Spinal cord (tissue), 10 donors: ENCODE measurements around the gene MED10. TPM values are rescaled to one million over a fixed set of nuclear protein-coding genes. Genes with fewer than 3 reads are reported as not detected.
"Not testable (repeated sequence)": the region's sequence is repeated elsewhere in the genome, so short reads cannot be mapped to it uniquely, and the experiment has no call there.

ENCODE experiments used
- DNase-seq, 6 donors: peaks; one replicate each; pipeline versions ENCODE4 v3.0.0 to v3.0.0-alpha.2; 2013 to 2015; ENCODE audit warnings: low spot score in 6 of 6, low read depth in 4 of 6
- H3K27ac ChIP-seq: one replicate; pipeline ENCODE4 v1.5.1; 2013; ENCODE audit warnings: low read depth, low read length, control low read depth
- H3K27me3 ChIP-seq: one replicate; pipeline ENCODE4 v1.6.1; 2013; ENCODE audit warnings: low read length; ENCODE audit not compliant: control insufficient read depth, insufficient read depth
- H3K36me3 ChIP-seq: one replicate; pipeline ENCODE4 v1.6.1; 2013; ENCODE audit warnings: low read length; ENCODE audit not compliant: control insufficient read depth, insufficient read depth
- H3K4me1 ChIP-seq: one replicate; pipeline ENCODE4 v1.6.1; 2013; ENCODE audit warnings: low read length; ENCODE audit not compliant: control insufficient read depth, insufficient read depth
- H3K4me3 ChIP-seq: one replicate; pipeline ENCODE4 v1.5.1; 2013; ENCODE audit warnings: low read depth, low read length, control low read depth
- H3K9me3 ChIP-seq: one replicate; pipeline ENCODE4 v1.6.1; 2013; ENCODE audit warnings: low read length; ENCODE audit not compliant: control insufficient read depth, insufficient read depth
- WGBS: methylation state at CpG from one replicate; pipeline ENCODE4 v1.1.5; 2013; ENCODE audit warnings: missing lambda C conversion rate; ENCODE audit not compliant: insufficient coverage; 5-methylcytosine and 5-hydroxymethylcytosine counted together
- polyA plus RNA-seq, 2 donors: library from polyadenylated mRNA; unstranded; fragments of 120-200 nt; gene quantifications; one replicate each; pipeline ENCODE4 v1.2.1, GENCODE V29; 2013; ENCODE audit not compliant: insufficient read length in 2 of 2
- total RNA-seq, 2 donors: library from RNA; depleted of rRNA in 1 of 2; stranded (reverse); fragments of 120-200 nt in 1 of 2; fragments of >200 nt in 1 of 2; gene quantifications; one replicate each; pipeline versions ENCODE4 v1.2.3 to v1.2.4, GENCODE V29; 2013 to 2014
- donor health status: healthy.

MED10 gene
- total and polyA plus RNA-seq, 4 donors, result 10.8 to 58.8 (median 36.0) TPM

DNA sequence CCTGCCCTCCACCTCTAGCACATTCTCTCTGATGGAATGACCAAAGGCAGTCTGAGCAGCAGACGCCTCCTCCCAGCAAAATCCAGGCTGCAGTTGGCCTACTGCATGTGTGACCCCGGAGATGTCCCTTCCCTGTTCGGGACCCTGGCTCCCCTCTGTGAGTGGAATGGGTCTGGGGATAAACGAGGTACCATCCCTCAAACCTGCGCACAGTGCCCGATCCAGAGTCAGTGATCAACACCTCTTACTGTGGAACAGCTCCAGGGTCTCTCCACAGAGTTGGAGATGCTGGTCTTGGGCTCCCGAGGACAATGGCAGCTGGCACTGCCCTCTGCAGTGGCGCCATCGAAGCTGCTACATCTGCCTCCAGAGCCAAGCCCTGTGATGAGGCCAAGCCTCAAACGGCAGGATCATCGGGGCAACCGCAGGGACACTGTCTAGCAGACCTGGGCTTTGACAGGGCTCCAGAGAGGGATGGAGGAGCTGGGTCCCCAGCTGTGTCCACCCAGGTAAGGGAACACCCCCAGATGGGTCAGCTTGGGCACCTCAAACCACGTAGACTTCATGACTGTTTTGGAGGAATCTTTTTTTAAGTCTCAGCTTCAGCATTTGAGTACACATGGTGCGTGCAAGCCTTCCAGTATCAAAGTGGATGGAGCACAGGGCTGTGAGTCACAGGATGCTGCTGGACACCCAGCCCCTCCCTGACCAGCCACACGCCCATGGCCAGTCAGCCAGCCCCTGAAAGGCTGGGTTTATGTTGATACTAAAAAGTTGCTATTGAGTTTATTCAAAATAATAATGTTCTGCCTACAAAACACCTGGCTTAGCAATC, 13.0 kb downstream of the MED10 start:
- H3K9me3 ChIP-seq, result no peaks in the 10 kb centered on the region
- H3K4me3 ChIP-seq, result no peak overlapping the region
- H3K27me3 ChIP-seq, result no peaks in the 10 kb centered on the region
- DNase-seq, result no peak
- H3K27ac ChIP-seq, result no peak overlapping the region
- 91% methylated on average over 13 of the region's 15 CpGs for WGBS
- peaks cover 33% of the 10 kb centered on the region for H3K36me3 ChIP-seq
- no peaks in the 10 kb centered on the region for H3K4me1 ChIP-seq

DNA sequence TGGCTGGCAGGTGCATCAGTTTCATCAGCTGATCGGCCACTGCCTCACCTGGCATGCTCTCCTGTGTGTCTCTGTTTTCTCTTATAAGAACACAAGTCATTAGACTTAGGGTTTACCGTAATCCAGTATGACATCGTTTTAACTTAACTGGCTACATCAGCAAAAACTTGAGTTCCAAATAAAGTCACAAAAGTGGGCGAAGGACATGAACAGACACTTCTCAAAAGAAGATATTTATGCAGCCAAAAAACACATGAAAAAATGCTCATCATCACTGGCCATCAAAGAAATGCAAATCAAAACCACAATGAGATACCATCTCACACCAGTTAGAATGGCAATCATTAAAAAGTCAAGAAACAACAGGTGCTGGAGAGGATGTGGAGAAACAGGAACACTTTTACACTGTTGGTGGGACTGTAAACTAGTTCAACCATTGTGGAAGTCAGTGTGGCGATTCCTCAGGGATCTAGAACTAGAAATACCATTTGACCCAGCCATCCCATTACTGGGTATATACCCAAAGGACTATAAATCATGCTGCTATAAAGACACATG, 14.8 kb downstream of the MED10 start:
- H3K36me3 ChIP-seq, result peaks cover 24% of the 10 kb centered on the region
- not testable (repeated sequence) for H3K4me3 ChIP-seq, H3K9me3 ChIP-seq, H3K4me1 ChIP-seq, H3K27me3 ChIP-seq, DNase-seq, H3K27ac ChIP-seq
- WGBS, result 93% methylated on average over 3 of the region's 5 CpGs

DNA sequence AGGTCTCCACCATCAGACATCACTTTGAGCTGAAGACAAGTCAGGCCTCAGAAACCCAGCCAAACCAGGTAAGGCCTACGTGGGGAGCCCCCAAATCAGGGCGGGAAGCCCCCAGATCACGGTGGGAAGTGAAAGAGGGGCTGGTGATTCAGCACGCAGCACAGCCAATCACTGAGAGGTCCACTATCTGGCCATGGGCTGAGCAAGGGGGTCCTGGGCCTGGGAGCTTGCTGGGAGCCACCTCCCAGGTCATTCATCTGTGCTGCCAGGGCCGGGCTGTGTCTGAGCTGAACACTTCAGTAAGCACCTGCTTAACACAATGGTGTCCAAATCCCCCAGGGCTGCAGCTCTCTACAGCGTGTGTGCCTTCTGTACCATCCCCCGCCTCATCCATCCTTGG, 15.5 kb downstream of the MED10 start:
- H3K27ac ChIP-seq, result no peak overlapping the region
- no peak overlapping the region for H3K4me3 ChIP-seq
- DNase-seq, result no peak
- WGBS, result 96% methylated on average over 5 of the region's 7 CpGs
- H3K36me3 ChIP-seq, result peaks cover 24% of the 10 kb centered on the region
- no peaks in the 10 kb centered on the region for H3K9me3 ChIP-seq
- peaks cover 5% of the 10 kb centered on the region for H3K4me1 ChIP-seq
- no peaks in the 10 kb centered on the region for H3K27me3 ChIP-seq

DNA sequence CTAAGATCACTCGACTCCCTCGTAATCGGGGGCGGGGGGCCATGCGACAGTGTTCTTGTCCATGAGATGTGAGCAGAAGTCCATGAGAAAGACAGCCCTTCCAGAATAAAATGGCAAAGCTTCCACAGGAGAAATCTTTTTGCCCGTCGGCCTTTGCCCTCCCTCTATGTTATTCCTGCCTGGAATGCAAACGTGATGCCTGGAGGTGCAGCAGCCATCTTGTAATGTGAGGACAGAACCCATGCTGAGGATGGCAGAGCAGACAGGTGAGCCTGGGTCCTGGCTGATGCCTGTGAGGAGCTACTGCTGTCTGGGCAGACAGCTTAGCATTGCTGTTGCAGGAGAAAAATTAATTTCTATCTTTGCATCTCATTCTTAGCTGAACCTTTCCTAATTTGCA, 17.2 kb downstream of the MED10 start:
- Histone ChIP-seq H3K4me3 (no peak overlapping the region), H3K36me3 (peaks cover 22% of the 10 kb centered on the region), H3K9me3 (no peaks in the 10 kb centered on the region), H3K27me3 (no peaks in the 10 kb centered on the region), H3K4me1 (peaks cover 5% of the 10 kb centered on the region), H3K27ac (no peak overlapping the region)
- DNase-seq, result no peak
- WGBS, result 81% methylated on average over 6 of the region's 8 CpGs

DNA sequence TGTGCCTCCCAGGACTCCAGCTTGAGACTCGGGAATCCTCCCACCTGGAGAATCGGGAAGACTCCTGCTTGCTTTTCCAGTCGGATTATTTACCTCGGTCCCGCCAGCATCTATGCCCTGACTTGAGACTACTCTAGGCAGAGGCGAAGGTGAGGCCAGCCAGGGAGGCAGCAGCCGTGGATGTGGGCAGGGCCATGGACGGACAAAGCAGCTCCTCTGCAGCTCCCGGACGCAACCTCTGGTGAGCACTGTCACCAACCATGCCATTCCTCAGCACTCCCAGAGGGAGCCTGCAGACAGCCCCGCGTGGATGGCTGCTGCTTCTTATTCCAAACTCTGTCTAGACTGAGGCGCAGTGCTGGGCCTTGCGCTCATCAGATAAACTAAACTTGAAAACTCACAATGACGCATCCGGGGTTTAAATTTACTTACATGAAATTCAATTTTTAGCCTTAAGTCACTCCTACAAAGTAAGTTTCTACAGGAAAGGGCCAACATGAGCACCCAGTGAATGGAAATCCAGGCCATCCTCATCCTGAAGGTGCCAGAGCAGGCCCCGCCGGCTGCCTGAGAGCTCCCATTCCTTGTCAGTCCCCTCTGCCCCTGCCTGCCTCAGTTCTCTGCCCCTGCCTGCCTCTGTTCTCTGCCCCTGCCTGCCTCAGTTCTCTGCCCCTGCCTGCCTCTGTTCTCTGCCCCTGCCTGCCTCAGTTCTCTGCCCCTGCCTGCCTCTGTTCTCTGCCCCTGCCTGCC, 17.8 kb downstream of the MED10 start:
- no peak for DNase-seq
- no peak overlapping the region for H3K27ac ChIP-seq
- no peak overlapping the region for H3K4me3 ChIP-seq
- WGBS, result 73% methylated on average over 18 of the region's 18 CpGs
- H3K4me1 ChIP-seq, result peaks cover 5% of the 10 kb centered on the region
- H3K36me3 ChIP-seq, result peaks cover 19% of the 10 kb centered on the region
- H3K9me3 ChIP-seq, result no peaks in the 10 kb centered on the region
- H3K27me3 ChIP-seq, result no peaks in the 10 kb centered on the region

DNA sequence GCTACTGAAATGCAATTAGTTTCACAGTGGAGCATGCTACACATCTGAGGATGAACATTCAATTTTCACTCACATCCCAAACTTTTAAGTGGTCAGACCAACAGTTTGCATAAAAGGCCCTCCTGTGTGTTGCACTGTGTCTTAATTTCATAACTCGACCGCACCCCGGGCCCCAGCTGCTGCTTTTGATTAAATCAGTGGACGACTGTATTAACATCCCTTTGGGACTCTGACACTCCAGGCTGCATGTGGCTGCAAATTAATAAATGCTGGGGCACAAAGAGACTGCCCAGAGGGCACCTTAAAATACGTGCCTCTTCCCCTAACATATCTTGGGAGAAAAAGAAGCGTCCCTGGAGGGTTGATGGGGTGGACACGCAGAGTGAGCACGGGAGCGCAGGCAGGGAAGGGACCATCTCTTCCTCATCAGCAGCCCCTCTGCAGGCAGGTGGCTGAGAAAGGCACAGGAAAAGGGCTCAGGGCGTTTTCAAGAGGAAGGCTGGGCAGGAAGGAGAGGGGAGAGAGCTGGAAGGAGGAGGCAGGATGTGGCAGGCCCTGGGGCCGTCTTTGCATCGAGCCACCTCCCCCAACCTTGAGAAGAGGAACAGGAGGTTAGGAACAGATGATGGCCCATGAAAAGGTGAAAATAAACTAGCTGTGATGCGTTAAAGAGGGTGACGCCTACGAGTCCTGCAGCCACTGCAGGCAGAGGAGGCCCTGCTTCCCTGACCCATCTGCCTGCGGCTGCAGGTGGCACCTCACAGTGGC, 18.6 kb downstream of the MED10 start:
- Histone ChIP-seq H3K4me3 (no peak overlapping the region), H3K9me3 (no peaks in the 10 kb centered on the region), H3K27ac (no peak overlapping the region), H3K4me1 (peaks cover 5% of the 10 kb centered on the region), H3K27me3 (no peaks in the 10 kb centered on the region), H3K36me3 (peaks cover 15% of the 10 kb centered on the region)
- DNase-seq, result peak in 1 of 6 donors; percentile 87
- WGBS, result 63% methylated on average over 11 of the region's 16 CpGs

DNA sequence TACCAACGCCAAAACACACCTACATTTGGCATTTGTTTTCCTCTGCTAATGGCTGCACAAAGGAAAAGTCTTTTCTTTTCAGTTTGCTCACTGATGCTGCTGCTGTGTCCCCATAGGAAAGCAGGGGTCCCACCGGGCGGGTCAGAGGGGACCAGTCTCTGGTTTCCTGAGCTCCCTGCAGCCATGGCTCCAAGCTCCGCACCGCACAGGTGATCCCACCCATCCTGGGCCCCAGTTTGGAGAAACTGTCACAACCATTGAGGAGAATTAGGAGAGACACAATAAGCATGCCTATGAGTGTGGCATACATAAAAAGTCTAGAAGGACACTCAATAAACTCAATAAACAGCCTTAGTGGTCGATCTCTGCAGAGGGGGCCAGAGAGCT, 19.9 kb downstream of the MED10 start:
- DNase-seq, result no peak
- Histone ChIP-seq H3K4me1 (peaks cover 11% of the 10 kb centered on the region), H3K36me3 (peaks cover 15% of the 10 kb centered on the region), H3K9me3 (no peaks in the 10 kb centered on the region), H3K4me3 (no peak overlapping the region), H3K27me3 (no peaks in the 10 kb centered on the region), H3K27ac (no peak overlapping the region)
- 82% methylated on average over 5 of the region's 6 CpGs for WGBS

DNA sequence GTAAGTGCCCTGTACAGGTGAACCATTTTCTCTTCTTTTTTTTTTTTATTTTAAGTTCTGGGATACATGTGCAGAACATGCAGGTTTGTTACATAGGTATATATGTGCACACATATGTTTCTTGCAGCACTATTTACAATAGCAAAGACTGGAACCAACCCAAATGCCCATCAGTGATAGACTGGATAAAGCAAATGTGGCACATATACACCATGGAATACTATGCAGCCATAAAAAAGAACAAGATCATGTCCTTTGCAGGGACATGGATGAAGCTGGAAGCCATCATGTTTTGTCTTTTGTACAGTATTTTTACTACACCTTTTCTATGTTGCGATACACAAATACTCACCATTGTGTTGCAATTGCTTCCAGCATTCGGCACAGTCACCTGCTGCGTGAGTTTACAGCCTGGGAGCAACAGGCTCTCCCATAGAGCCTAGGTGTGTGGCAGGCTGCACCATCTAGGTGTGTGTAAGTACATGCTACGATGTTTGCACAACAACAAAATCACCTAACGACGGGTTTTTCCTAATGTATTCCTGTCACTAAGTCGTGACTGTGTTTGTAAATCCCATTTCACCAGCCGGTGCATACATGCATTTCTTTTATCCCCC, 20.4 kb downstream of the MED10 start:
- H3K36me3 ChIP-seq, result peaks cover 13% of the 10 kb centered on the region
- H3K27me3 ChIP-seq, H3K27ac ChIP-seq, H3K9me3 ChIP-seq, H3K4me3 ChIP-seq, DNase-seq: not testable (repeated sequence)
- H3K4me1 ChIP-seq, result peaks cover 11% of the 10 kb centered on the region
- WGBS, result 91% methylated on average over 5 of the region's 8 CpGs

DNA sequence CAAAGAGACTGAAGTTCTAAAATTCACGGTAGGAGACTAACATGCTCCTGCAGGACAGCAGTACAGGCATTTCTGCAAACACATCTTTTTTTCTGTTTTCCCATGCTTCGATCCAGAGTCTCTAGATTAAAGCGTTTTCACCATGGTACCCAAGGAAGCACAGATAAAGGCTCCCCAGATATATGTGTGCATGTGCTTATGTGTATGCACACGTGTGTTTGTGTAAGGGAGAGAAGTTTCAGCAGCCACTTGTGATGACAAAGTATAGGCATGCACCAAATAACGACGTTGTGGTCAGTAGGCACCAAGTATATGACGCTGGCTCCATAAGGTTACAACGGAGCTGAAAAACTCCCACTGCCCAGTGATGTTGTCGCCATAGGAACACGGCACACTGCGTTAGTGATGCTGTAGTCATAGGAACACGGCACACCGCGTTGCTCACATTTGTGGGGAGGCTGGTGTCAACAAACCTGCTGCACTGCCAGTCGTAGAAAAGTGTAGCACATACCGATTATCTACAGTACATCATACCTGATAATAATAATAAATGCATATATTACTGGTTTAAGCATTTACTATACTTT, 21.7 kb downstream of the MED10 start:
- peak in 3 of 6 donors; percentile 23 to 84 (median 51) for DNase-seq
- WGBS, result 55% methylated on average over 10 of the region's 16 CpGs
- Histone ChIP-seq H3K9me3 (no peaks in the 10 kb centered on the region), H3K27ac (no peak overlapping the region), H3K4me1 (peaks cover 11% of the 10 kb centered on the region), H3K4me3 (no peak overlapping the region), H3K36me3 (peaks cover 9% of the 10 kb centered on the region), H3K27me3 (no peaks in the 10 kb centered on the region)
